ENCODE measurements around the gene GRIK3. TPM values are rescaled to one million over a fixed set of nuclear protein-coding genes. Genes with fewer than 3 reads are reported as not detected.

The GRIK3 gene
- polyA plus RNA-seq, 2 of the 4 experiments (the other 2 are of a cell fraction), result not detected

- DNase-seq (ENCODE audit: low read depth in 1 of 2, low spot score in 1 of 2), result no peak
- ChIA-PET CTCF (interaction anchor here (0.6 to 0.7 kb wide), 2 partner anchors 328 to 409 kb away, joined by 3 read pairs; no protein-coding TSS in a partner anchor), POLR2A (no interaction called here)
- H3K4me1 ChIP-seq, result no peaks in the 10 kb centered on the region
- 40% methylated on average over 7 of the region's 14 CpGs for WGBS (ENCODE audit: missing lambda C conversion rate)
- no peaks in the 10 kb centered on the region for H3K9me3 ChIP-seq
- FAIRE-seq, result no peak
- no peak for ATAC-seq
- no peak overlapping the region for H3K4me3 ChIP-seq
- H3K27ac ChIP-seq, result no peak overlapping the region
- H3K4me2 ChIP-seq, result no peak overlapping the region
- no peak for TF ChIP-seq TFCP2L1 (CRISPR knock-in tag; IDR thresholded peaks at IDR 0.05)
- no peak for TF ChIP-seq ESRRA (IDR thresholded peaks at IDR 0.05; ENCODE audit: borderline replicate concordance, low read length)
- TF ChIP-seq JUN (IDR thresholded peaks at IDR 0.05), result no peak
- no peak for TF ChIP-seq RAD21 (conservative IDR thresholded peaks at IDR 0.05 in 1 of 2, IDR thresholded peaks at IDR 0.05 in 1 of 2)
- no peak for TF ChIP-seq ATOH8 (CRISPR knock-in tag; IDR thresholded peaks at IDR 0.05; ENCODE audit: low read depth)
- no peak for TF ChIP-seq NR3C1 (IDR thresholded peaks at IDR 0.05)
- no peak for TF ChIP-seq EP300 (IDR thresholded peaks at IDR 0.05)
- TF ChIP-seq POLR2AphosphoS2 (conservative IDR thresholded peaks at IDR 0.05; ENCODE audit: low read length), result no peak
- TF ChIP-seq GATA3 (IDR thresholded peaks at IDR 0.05; ENCODE audit: borderline replicate concordance), result no peak
- TF ChIP-seq HOXA7 (CRISPR knock-in tag; IDR thresholded peaks at IDR 0.05), result no peak
- TF ChIP-seq CBX8 (IDR thresholded peaks at IDR 0.05), result no peak
- no peak for TF ChIP-seq FOSL2 (IDR thresholded peaks at IDR 0.05)
- no peak for TF ChIP-seq FOSL2 (CRISPR knock-in tag; IDR thresholded peaks at IDR 0.05)
- TF ChIP-seq CHD2 (IDR thresholded peaks at IDR 0.05; ENCODE audit: low read length, partially characterized antibody), result no peak
- no peak for TF ChIP-seq NPAS2 (CRISPR knock-in tag; IDR thresholded peaks at IDR 0.05; ENCODE audit: borderline replicate concordance)
- no peak for TF ChIP-seq KDM1A (IDR thresholded peaks at IDR 0.05; ENCODE audit: low read depth)
- no peak for TF ChIP-seq KDM5A (IDR thresholded peaks at IDR 0.05)
- TF ChIP-seq, protein P1, sequence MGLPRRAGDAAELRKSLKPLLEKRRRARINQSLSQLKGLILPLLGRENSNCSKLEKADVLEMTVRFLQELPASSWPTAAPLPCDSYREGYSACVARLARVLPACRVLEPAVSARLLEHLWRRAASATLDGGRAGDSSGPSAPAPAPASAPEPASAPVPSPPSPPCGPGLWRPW (IDR thresholded peaks at IDR 0.05), result no peak
- no peak for TF ChIP-seq BCL3 (IDR thresholded peaks at IDR 0.05)
- TF ChIP-seq, protein P2, sequence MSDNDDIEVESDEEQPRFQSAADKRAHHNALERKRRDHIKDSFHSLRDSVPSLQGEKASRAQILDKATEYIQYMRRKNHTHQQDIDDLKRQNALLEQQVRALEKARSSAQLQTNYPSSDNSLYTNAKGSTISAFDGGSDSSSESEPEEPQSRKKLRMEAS (IDR thresholded peaks at IDR 0.05), result no peak
Measured at GRCh38 chr1:36845802-36846201, 188.5 kb downstream of the GRIK3 start.

GRCh38 chr1:36844917-36845316 lies 189.4 kb downstream of the GRIK3 start:
- H3K4me3 ChIP-seq, result no peak overlapping the region
- ATAC-seq (no peak), DNase-seq (ENCODE audit: low read depth in 1 of 2, low spot score in 1 of 2) (no peak), FAIRE-seq (no peak)
- TF ChIP-seq MAZ (IDR thresholded peaks at IDR 0.05; ENCODE audit: borderline replicate concordance, low read depth, low read length) (no peak), KDM5A (IDR thresholded peaks at IDR 0.05) (no peak), TFCP2L1 (CRISPR knock-in tag; IDR thresholded peaks at IDR 0.05) (no peak)
- TF ChIP-seq, protein P1 (IDR thresholded peaks at IDR 0.05), result no peak
- WGBS (ENCODE audit: missing lambda C conversion rate), result 19% methylated on average over 9 of the region's 9 CpGs
- no peaks in the 10 kb centered on the region for H3K9me3 ChIP-seq
- H3K4me1 ChIP-seq, result no peaks in the 10 kb centered on the region
- ChIA-PET POLR2A (no interaction called here), CTCF (no interaction called here)
- no peak overlapping the region for H3K27ac ChIP-seq
- H3K4me2 ChIP-seq, result no peak overlapping the region

DNA sequence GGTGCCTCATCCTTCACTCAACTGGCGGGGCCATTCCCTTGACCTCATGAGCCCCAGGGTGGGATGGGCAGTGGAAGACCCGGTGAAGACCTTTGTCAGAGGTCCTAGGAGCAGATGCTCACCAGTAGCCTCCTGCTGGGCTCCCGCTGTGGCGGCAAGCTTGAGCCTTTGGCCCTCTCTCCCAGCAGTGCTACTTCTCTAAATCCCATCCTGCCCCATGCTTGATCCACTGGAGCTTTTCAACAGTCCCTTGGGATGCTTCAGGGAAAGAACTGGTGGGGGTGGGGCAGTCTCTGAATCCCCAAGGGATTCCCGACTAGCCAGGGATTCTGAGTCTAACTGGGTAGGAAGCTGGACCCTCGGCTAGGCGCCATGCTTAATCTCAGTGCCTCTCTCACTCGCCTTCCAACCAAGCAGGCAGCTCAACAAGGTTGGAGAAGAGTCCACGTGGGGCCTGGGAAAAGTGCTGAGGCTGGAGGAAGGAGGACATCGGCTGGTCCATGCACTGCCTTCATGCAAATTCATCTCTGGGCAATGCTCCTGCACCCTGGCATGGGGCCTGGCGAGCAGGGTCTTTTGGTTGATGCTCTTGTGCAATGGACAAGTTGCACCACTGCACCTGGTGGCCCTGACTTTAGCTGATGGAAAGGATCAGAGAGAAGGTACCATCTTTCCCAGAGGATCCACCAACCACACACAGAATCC lies 190.3 kb downstream of the GRIK3 start:
- H3K4me2 ChIP-seq, result no peak overlapping the region
- DNase-seq (ENCODE audit: low read depth in 1 of 2, low spot score in 1 of 2) (no peak), ATAC-seq (no peak), FAIRE-seq (no peak)
- H3K4me3 ChIP-seq, result no peak overlapping the region
- 21% methylated on average over 10 of the region's 11 CpGs for WGBS (ENCODE audit: missing lambda C conversion rate)
- POLR2A ChIA-PET, result no interaction called here
- CTCF ChIA-PET, result no interaction called here
- no peaks in the 10 kb centered on the region for H3K4me1 ChIP-seq
- H3K27ac ChIP-seq, result no peak overlapping the region
- no peak for TF ChIP-seq EP300 (IDR thresholded peaks at IDR 0.05)
- TF ChIP-seq CBX8 (IDR thresholded peaks at IDR 0.05), result no peak
- TF ChIP-seq HOXA7 (CRISPR knock-in tag; IDR thresholded peaks at IDR 0.05), result no peak
- TF ChIP-seq JUNB (IDR thresholded peaks at IDR 0.05), result no peak
- no peak for TF ChIP-seq ZC3H11A (IDR thresholded peaks at IDR 0.05)
- no peak for TF ChIP-seq GATA3 (IDR thresholded peaks at IDR 0.05; ENCODE audit: borderline replicate concordance)
- TF ChIP-seq ATOH8 (CRISPR knock-in tag; IDR thresholded peaks at IDR 0.05; ENCODE audit: low read depth), result no peak
- no peaks in the 10 kb centered on the region for H3K9me3 ChIP-seq
